Adrenal gland (tissue), 12 donors: Measurements from ENCODE around the gene POLD3. TPM values are rescaled to one million over a fixed set of nuclear protein-coding genes. Genes with fewer than 3 reads are reported as not detected.

Source experiments
- DNase-seq, 7 donors: peaks; one replicate each; pipeline ENCODE4 v3.0.0-alpha.2; 2019 to 2020
- H3K27ac ChIP-seq, 5 donors: fragments of 200-600 bp; sonication (generic) in 4 of 5; 1 replicate in 3 of 5; 2 replicates in 2 of 5; pipeline versions ENCODE4 v1.5.1 to v1.8.0; 2016 to 2020; ENCODE audit warnings: mild to moderate bottlenecking in 1 of 5
- H3K27me3 ChIP-seq: fragments of 200-600 bp; 2 replicates; pipeline ENCODE4 v1.8.0; 2021
- H3K36me3 ChIP-seq, 2 donors: fragments of 200-600 bp; replicated peaks in 1 of 2; 1 replicate in 1 of 2; 2 replicates in 1 of 2; pipeline versions ENCODE4 v1.5.1 to v1.8.0; 2018 to 2022
- H3K4me1 ChIP-seq, 2 donors: fragments of 200-600 bp; replicated peaks in 1 of 2; 1 replicate in 1 of 2; 2 replicates in 1 of 2; pipeline versions ENCODE4 v1.5.1 to v1.8.0; 2018 to 2021
- H3K4me3 ChIP-seq, 4 donors: fragments of 200-600 bp; sonication (generic) in 3 of 4; one replicate each; pipeline ENCODE4 v1.5.1; 2016 to 2018
- H3K9me3 ChIP-seq, 3 donors: fragments of 200-600 bp; sonication (generic) in 1 of 3; replicated peaks in 1 of 3; 1 replicate in 2 of 3; 2 replicates in 1 of 3; pipeline versions ENCODE4 v1.5.1 to v1.8.0; 2016 to 2021
- POLR2A ChIP-seq, 2 donors: fragments of 450-650 bp; IDR thresholded peaks; one replicate each; pipeline ENCODE4 v1.6.1; 2017; ENCODE audit warnings: antibody characterized with exemption in 2 of 2, mild to moderate bottlenecking in 2 of 2, moderate library complexity in 1 of 2
- WGBS, 4 donors: extraction: QIAGEN DNeasy Blood & Tissue Kit in 2 of 4; methylation state at CpG; one replicate each; pipeline versions ENCODE4 v1.1.5 to v1.1.7; 2013 to 2017; 5-methylcytosine and 5-hydroxymethylcytosine counted together
- intact Hi-C, 2 donors: fragments of 100-400 bp; cut with DNase I; formaldehyde crosslinking; loops; one replicate each; pipeline versions ENCODE4 v1.14.1 to v1.15.0; 2022 to 2023
- polyA plus RNA-seq, 3 donors: library from polyadenylated mRNA; stranded (reverse); fragments of 200-250 nt in 2 of 3; fragments of 350-450 nt in 1 of 3; fragmentation: Illumina TruSeq in 1 of 3; extraction: RNeasy Lipid Tissue Mini Kit (QIAGEN cat#74804) in 1 of 3; gene quantifications; one replicate each; pipeline ENCODE4 v1.2.3, GENCODE V29; 2013 to 2014
- total RNA-seq, 9 donors: library from RNA; depleted of rRNA in 4 of 9; stranded (reverse); fragments of >200 nt in 4 of 9; fragments of 120-200 nt in 1 of 9; fragmentation: NEBNext Ultra II Directional in 1 of 9; extraction: Animal tissue kit (Norgen Biotek cat#: 25700) in 1 of 9; gene quantifications; one replicate each; pipeline versions ENCODE4 v1.1.0 to v1.2.4, GENCODE V29; 2013 to 2023
- TF ChIP-seq, protein P1 (sequence below), 6 experiments: fragments of 450-650 bp in 4 of 6; fragments of 200-600 bp in 2 of 6; sonication (generic) in 1 of 6; IDR thresholded peaks; 1 replicate in 5 of 6; 2 replicates in 1 of 6; pipeline versions ENCODE4 v1.5.1 to v1.8.0; 2016 to 2021; ENCODE audit warnings: antibody characterized with exemption in 6 of 6, mild to moderate bottlenecking in 2 of 6, moderate library complexity in 1 of 6
- donor health status: healthy with polysubstance abuse.
- donor health status: Bipolar disorder and iron deficiency.
- donor health status: DM: yes; HTN: yes; CAD: no.
- donor health status: DM: no; HTN: no; CAD: no.
- donor health status: DM: no; HTN: no; CAD: no.
- donor health status: DM: yes; HTN: yes; CAD: no.

Gene POLD3
- total and polyA plus RNA-seq, 12 donors: 3.5 to 14.5 (median 9.7) TPM

DNA sequence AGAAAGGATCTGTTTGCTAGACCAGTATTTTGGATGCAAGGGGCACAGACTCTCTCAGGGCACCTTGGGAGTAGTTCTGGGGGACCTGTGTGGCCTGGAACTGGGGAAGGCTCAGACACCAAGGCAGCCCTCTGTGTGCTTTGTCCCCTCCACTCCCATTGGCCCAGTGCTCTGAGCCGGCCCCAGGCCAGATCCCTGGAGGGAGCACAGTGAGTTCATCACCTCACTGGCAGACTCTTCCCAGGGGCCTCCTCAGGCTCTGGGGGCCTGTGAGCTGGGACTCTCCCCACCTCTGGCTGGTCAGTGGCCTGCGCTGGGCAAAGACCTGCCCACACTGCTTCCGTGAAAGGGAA lies 87.1 kb downstream of the POLD3 start:
- H3K4me1 ChIP-seq: peaks cover 0 to 6% of the 10 kb centered on the region in 2 donors
- DNase-seq: peak in 4 of 7 donors; percentile 1 to 13 (median 6)
- no peaks in the 10 kb centered on the region for H3K9me3 ChIP-seq
- H3K27me3 ChIP-seq: no peaks in the 10 kb centered on the region
- WGBS, 4 donors: 86 to 100% (median 91%) methylated on average over 1 to 3 of the region's 3 CpGs
- H3K36me3 ChIP-seq: no peaks in the 10 kb centered on the region
- no peak overlapping the region for H3K27ac ChIP-seq
- intact Hi-C loops: no loop called here
- H3K4me3 ChIP-seq: no peak overlapping the region
- TF ChIP-seq POLR2A (IDR thresholded peaks at IDR 0.05): no peak
- TF ChIP-seq, protein P1, sequence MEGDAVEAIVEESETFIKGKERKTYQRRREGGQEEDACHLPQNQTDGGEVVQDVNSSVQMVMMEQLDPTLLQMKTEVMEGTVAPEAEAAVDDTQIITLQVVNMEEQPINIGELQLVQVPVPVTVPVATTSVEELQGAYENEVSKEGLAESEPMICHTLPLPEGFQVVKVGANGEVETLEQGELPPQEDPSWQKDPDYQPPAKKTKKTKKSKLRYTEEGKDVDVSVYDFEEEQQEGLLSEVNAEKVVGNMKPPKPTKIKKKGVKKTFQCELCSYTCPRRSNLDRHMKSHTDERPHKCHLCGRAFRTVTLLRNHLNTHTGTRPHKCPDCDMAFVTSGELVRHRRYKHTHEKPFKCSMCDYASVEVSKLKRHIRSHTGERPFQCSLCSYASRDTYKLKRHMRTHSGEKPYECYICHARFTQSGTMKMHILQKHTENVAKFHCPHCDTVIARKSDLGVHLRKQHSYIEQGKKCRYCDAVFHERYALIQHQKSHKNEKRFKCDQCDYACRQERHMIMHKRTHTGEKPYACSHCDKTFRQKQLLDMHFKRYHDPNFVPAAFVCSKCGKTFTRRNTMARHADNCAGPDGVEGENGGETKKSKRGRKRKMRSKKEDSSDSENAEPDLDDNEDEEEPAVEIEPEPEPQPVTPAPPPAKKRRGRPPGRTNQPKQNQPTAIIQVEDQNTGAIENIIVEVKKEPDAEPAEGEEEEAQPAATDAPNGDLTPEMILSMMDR (IDR thresholded peaks at IDR 0.05): no peak

- H3K27ac ChIP-seq: no peak overlapping the region
- H3K36me3 ChIP-seq: no peaks in the 10 kb centered on the region
- no peak overlapping the region for H3K4me3 ChIP-seq
- no peak for TF ChIP-seq POLR2A (IDR thresholded peaks at IDR 0.05)
- TF ChIP-seq, protein P1 (IDR thresholded peaks at IDR 0.05): no peak
- H3K4me1 ChIP-seq: peaks cover 0 to 6% of the 10 kb centered on the region in 2 donors
- no peaks in the 10 kb centered on the region for H3K9me3 ChIP-seq
- intact Hi-C loops: no loop called here
- no peaks in the 10 kb centered on the region for H3K27me3 ChIP-seq
- peak in 4 of 7 donors; percentile 0 to 28 (median 8) for DNase-seq
- WGBS, 4 donors: 88 to 91% (median 90%) methylated on average over 6 to 9 of the region's 9 CpGs
These were observed 87.8 kb downstream of the POLD3 start for GRCh38 chr11:74680035-74680671.

DNA sequence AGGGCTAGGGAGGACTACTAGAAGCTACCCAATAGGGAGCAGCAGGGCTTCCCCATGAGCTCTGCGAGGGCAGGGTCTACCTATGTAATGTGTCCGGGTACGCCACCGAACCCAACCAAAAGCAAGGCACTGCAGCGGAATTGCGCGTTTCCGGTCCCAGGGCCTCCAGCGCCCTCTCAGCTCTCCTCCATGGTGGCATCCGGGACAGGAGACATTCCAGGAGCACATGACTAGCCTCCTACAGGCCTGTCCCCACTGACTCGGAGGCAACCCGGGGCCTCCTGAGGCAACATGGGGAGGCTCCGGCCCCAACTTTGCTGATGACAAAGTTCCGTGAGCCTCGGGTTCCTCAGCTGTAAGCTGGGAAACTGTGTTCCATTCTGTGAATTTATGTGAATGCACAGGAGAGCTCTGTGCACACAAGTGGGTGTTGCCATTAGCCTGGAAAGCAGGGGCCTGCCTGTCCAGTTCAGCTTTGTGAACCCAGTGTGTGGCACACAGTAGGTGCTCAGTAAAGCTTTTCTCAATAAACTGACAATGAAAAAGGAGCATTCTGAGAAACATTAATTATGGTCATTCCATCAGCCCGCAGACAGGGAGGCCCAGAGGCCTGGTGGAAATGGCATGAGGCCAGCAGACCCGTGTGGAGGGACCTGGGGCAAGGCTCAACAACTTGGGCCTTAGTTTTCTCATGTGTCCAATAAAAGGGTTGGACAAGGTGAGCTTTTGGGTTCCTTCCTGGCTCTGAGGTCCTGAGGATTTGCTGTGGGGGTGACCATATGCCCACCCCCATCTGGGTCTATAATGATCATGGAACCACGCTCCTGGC lies 88.5 kb downstream of the POLD3 start:
- H3K4me3 ChIP-seq: no peak overlapping the region
- H3K9me3 ChIP-seq: no peaks in the 10 kb centered on the region
- 86 to 93% (median 92%) methylated on average over 7 to 18 of the region's 18 CpGs for WGBS, 4 donors
- no peaks in the 10 kb centered on the region for H3K36me3 ChIP-seq
- H3K27ac ChIP-seq: no peak overlapping the region
- no peak for TF ChIP-seq POLR2A (IDR thresholded peaks at IDR 0.05)
- TF ChIP-seq, protein P1 (IDR thresholded peaks at IDR 0.05): no peak
- intact Hi-C loops: no loop called here
- H3K27me3 ChIP-seq: no peaks in the 10 kb centered on the region
- peaks cover 0 to 6% of the 10 kb centered on the region in 2 donors for H3K4me1 ChIP-seq
- peak in 4 of 7 donors; percentile 1 to 12 (median 8) for DNase-seq
